ENCODE results near the gene YARS2.

YARS2 gene

GRCh38 chr12:32768518-32768917 lies 12.8 kb upstream of the YARS2 start:
- H3K9me3 Mint-ChIP-seq: no peaks in the 10 kb centered on the region

GRCh38 chr12:32765906-32766305 lies 10.2 kb upstream of the YARS2 start:
- Mint-ChIP-seq H3K4me1 (ENCODE audit: low read depth) (no peaks in the 10 kb centered on the region), H3K9me3 (no peaks in the 10 kb centered on the region), H3K27me3 (ENCODE audit: low read depth) (no peaks in the 10 kb centered on the region), H3K36me3 (ENCODE audit: low read depth) (no peaks in the 10 kb centered on the region), H3K27ac (no peak overlapping the region), H3K4me3 (no peak overlapping the region)

More at GRCh38 chr12:32768518-32768917, 12.8 kb upstream of the YARS2 start:
- no peaks in the 10 kb centered on the region for H3K36me3 Mint-ChIP-seq (ENCODE audit: low read depth)
- no peak overlapping the region for H3K27ac Mint-ChIP-seq
- no peaks in the 10 kb centered on the region for H3K4me1 Mint-ChIP-seq (ENCODE audit: low read depth)
- H3K4me3 Mint-ChIP-seq: no peak overlapping the region
- H3K27me3 Mint-ChIP-seq (ENCODE audit: low read depth): no peaks in the 10 kb centered on the region

- H3K9me3 Mint-ChIP-seq: no peaks in the 10 kb centered on the region
- no peaks in the 10 kb centered on the region for H3K36me3 Mint-ChIP-seq (ENCODE audit: low read depth)
- H3K27me3 Mint-ChIP-seq (ENCODE audit: low read depth): no peaks in the 10 kb centered on the region
- H3K4me1 Mint-ChIP-seq (ENCODE audit: low read depth): peaks cover under 1% of the 10 kb centered on the region
- H3K4me3 Mint-ChIP-seq: no peak overlapping the region
- no peak overlapping the region for H3K27ac Mint-ChIP-seq
Measured at GRCh38 chr12:32761716-32762115, 6.0 kb upstream of the YARS2 start.

GRCh38 chr12:32757157-32757556 lies 1.5 kb upstream of the YARS2 start:
- no peaks in the 10 kb centered on the region for H3K9me3 Mint-ChIP-seq
- H3K27ac Mint-ChIP-seq: no peak overlapping the region
- H3K4me1 Mint-ChIP-seq (ENCODE audit: low read depth): peaks cover 18% of the 10 kb centered on the region
- H3K27me3 Mint-ChIP-seq (ENCODE audit: low read depth): no peaks in the 10 kb centered on the region
- H3K4me3 Mint-ChIP-seq: no peak overlapping the region
- H3K36me3 Mint-ChIP-seq (ENCODE audit: low read depth): peaks cover 10% of the 10 kb centered on the region

GRCh38 chr12:32756476-32757066 lies 874 bp upstream of the YARS2 start:
- peak overlapping the region; percentile 84 for H3K4me3 Mint-ChIP-seq
- no peaks in the 10 kb centered on the region for H3K27me3 Mint-ChIP-seq (ENCODE audit: low read depth)
- peaks cover 14% of the 10 kb centered on the region for H3K36me3 Mint-ChIP-seq (ENCODE audit: low read depth)
- H3K27ac Mint-ChIP-seq: peak overlapping the region; percentile 82
- H3K9me3 Mint-ChIP-seq: no peaks in the 10 kb centered on the region
- peaks cover 20% of the 10 kb centered on the region for H3K4me1 Mint-ChIP-seq (ENCODE audit: low read depth)

GRCh38 chr12:32755051-32755653 lies 545 bp downstream of the YARS2 start:
- H3K4me3 Mint-ChIP-seq: peak overlapping the region; percentile 84
- H3K27ac Mint-ChIP-seq: peak overlapping the region; percentile 82
- H3K4me1 Mint-ChIP-seq (ENCODE audit: low read depth): peaks cover 20% of the 10 kb centered on the region
- H3K27me3 Mint-ChIP-seq (ENCODE audit: low read depth): no peaks in the 10 kb centered on the region
- H3K9me3 Mint-ChIP-seq: no peaks in the 10 kb centered on the region
- peaks cover 23% of the 10 kb centered on the region for H3K36me3 Mint-ChIP-seq (ENCODE audit: low read depth)

- Mint-ChIP-seq H3K36me3 (ENCODE audit: low read depth) (peaks cover 27% of the 10 kb centered on the region), H3K4me3 (peak overlapping the region; percentile 84), H3K27ac (peak overlapping the region; percentile 72), H3K27me3 (ENCODE audit: low read depth) (no peaks in the 10 kb centered on the region), H3K4me1 (ENCODE audit: low read depth) (peaks cover 20% of the 10 kb centered on the region), H3K9me3 (no peaks in the 10 kb centered on the region)
Measured at GRCh38 chr12:32754111-32754510, 1.6 kb downstream of the YARS2 start.

GRCh38 chr12:32753605-32754004 lies 2.1 kb downstream of the YARS2 start:
- peak overlapping the region; percentile 57 for H3K27ac Mint-ChIP-seq
- no peaks in the 10 kb centered on the region for H3K9me3 Mint-ChIP-seq
- H3K36me3 Mint-ChIP-seq (ENCODE audit: low read depth): peaks cover 30% of the 10 kb centered on the region
- H3K27me3 Mint-ChIP-seq (ENCODE audit: low read depth): no peaks in the 10 kb centered on the region
- peak overlapping the region; percentile 84 for H3K4me3 Mint-ChIP-seq
- peaks cover 20% of the 10 kb centered on the region for H3K4me1 Mint-ChIP-seq (ENCODE audit: low read depth)

- Mint-ChIP-seq H3K27ac (no peak overlapping the region), H3K27me3 (ENCODE audit: low read depth) (no peaks in the 10 kb centered on the region), H3K4me3 (no peak overlapping the region), H3K4me1 (ENCODE audit: low read depth) (peaks cover 15% of the 10 kb centered on the region), H3K9me3 (no peaks in the 10 kb centered on the region), H3K36me3 (ENCODE audit: low read depth) (peaks cover 42% of the 10 kb centered on the region)
Measured at GRCh38 chr12:32743264-32743663, 12.4 kb downstream of the YARS2 start.

- H3K27me3 Mint-ChIP-seq (ENCODE audit: low read depth): no peaks in the 10 kb centered on the region
- H3K27ac Mint-ChIP-seq: no peak overlapping the region
- H3K9me3 Mint-ChIP-seq: no peaks in the 10 kb centered on the region
- peaks cover 15% of the 10 kb centered on the region for H3K4me1 Mint-ChIP-seq (ENCODE audit: low read depth)
- H3K36me3 Mint-ChIP-seq (ENCODE audit: low read depth): peaks cover 37% of the 10 kb centered on the region
- H3K4me3 Mint-ChIP-seq: no peak overlapping the region
Measured at GRCh38 chr12:32742133-32742532, 13.6 kb downstream of the YARS2 start.

- Mint-ChIP-seq H3K36me3 (ENCODE audit: low read depth) (peaks cover 33% of the 10 kb centered on the region), H3K9me3 (no peaks in the 10 kb centered on the region), H3K4me3 (no peak overlapping the region), H3K27ac (no peak overlapping the region), H3K27me3 (ENCODE audit: low read depth) (no peaks in the 10 kb centered on the region), H3K4me1 (ENCODE audit: low read depth) (peaks cover 14% of the 10 kb centered on the region)
Measured at GRCh38 chr12:32739279-32739678, 16.4 kb downstream of the YARS2 start.

- H3K36me3 Mint-ChIP-seq (ENCODE audit: low read depth): peaks cover 29% of the 10 kb centered on the region
- no peaks in the 10 kb centered on the region for H3K27me3 Mint-ChIP-seq (ENCODE audit: low read depth)
- no peak overlapping the region for H3K27ac Mint-ChIP-seq
- no peak overlapping the region for H3K4me3 Mint-ChIP-seq
- peaks cover 8% of the 10 kb centered on the region for H3K4me1 Mint-ChIP-seq (ENCODE audit: low read depth)
- H3K9me3 Mint-ChIP-seq: no peaks in the 10 kb centered on the region
Measured at GRCh38 chr12:32737715-32738114, 18.0 kb downstream of the YARS2 start.

GRCh38 chr12:32736445-32736844 lies 19.3 kb downstream of the YARS2 start:
- no peaks in the 10 kb centered on the region for H3K9me3 Mint-ChIP-seq
- H3K36me3 Mint-ChIP-seq (ENCODE audit: low read depth): peaks cover 29% of the 10 kb centered on the region
- H3K4me3 Mint-ChIP-seq: no peak overlapping the region
- peaks cover 6% of the 10 kb centered on the region for H3K4me1 Mint-ChIP-seq (ENCODE audit: low read depth)
- no peak overlapping the region for H3K27ac Mint-ChIP-seq
- H3K27me3 Mint-ChIP-seq (ENCODE audit: low read depth): no peaks in the 10 kb centered on the region

GRCh38 chr12:32734952-32735351 lies 20.7 kb downstream of the YARS2 start:
- Mint-ChIP-seq H3K27me3 (ENCODE audit: low read depth) (no peaks in the 10 kb centered on the region), H3K9me3 (no peaks in the 10 kb centered on the region), H3K27ac (no peak overlapping the region), H3K36me3 (ENCODE audit: low read depth) (peaks cover 26% of the 10 kb centered on the region), H3K4me1 (ENCODE audit: low read depth) (peaks cover 6% of the 10 kb centered on the region), H3K4me3 (no peak overlapping the region)

- H3K36me3 Mint-ChIP-seq (ENCODE audit: low read depth): peaks cover 20% of the 10 kb centered on the region
- H3K9me3 Mint-ChIP-seq: no peaks in the 10 kb centered on the region
- H3K27ac Mint-ChIP-seq: no peak overlapping the region
- H3K27me3 Mint-ChIP-seq (ENCODE audit: low read depth): no peaks in the 10 kb centered on the region
- no peak overlapping the region for H3K4me3 Mint-ChIP-seq
- H3K4me1 Mint-ChIP-seq (ENCODE audit: low read depth): no peaks in the 10 kb centered on the region
Measured at GRCh38 chr12:32727237-32727636, 28.5 kb downstream of the YARS2 start.
